RWPE1 (cell line): ENCODE measurements around the gene RBFOX2.
A peak's percentile ranks its signal among the peaks of the same experiment; 100 is the strongest.

Experiments used
- CTCF ChIA-PET: fragments of 350-600 bp; sonication (Branson Sonifier 250); formaldehyde crosslinking; extraction: SDS; loops from one replicate; lab custom pipeline; 2021; lab: Yijun Ruan, JAX
- POLR2A ChIA-PET: fragments of 400-600 bp; formaldehyde crosslinking; extraction: SDS; loops from one replicate; lab custom pipeline; 2020; ENCODE audit warnings: antibody characterized with exemption; ENCODE audit not compliant: low non-redundant PET; lab: Yijun Ruan, JAX
- DNase-seq: peaks from one replicate; pipeline ENCODE4 v3.0.0; 2012; ENCODE audit warnings: low spot score
- H3K27ac ChIP-seq: fragments of 450-650 bp; 2 replicates; pipeline ENCODE4 v1.5.1; 2017
- CTCF ChIP-seq: fragments of 450-650 bp; conservative IDR thresholded peaks from 2 replicates; pipeline ENCODE4 v1.5.1; 2017; ENCODE audit warnings: low read depth, mild to moderate bottlenecking

The RBFOX2 gene

GRCh38 chr22:35839841-35840301, 188.8 kb downstream of the RBFOX2 start:
- DNase-seq: no peak
- peak overlapping the region; percentile 71 for H3K27ac ChIP-seq
- CTCF ChIA-PET: no interaction called here
- no peak for TF ChIP-seq CTCF
- POLR2A ChIA-PET: interaction anchor here (0.7 kb wide), 1 partner anchor 212 kb away, joined by 11 read pairs; no protein-coding TSS in a partner anchor

GRCh38 chr22:35838855-35839576, 189.6 kb downstream of the RBFOX2 start:
- peak; percentile 67 for TF ChIP-seq CTCF
- peak overlapping the region; percentile 73 for H3K27ac ChIP-seq
- DNase-seq: peak; percentile 16
- ChIA-PET POLR2A (no interaction called here), CTCF (interaction anchor here (0.6 to 0.8 kb wide), 3 partner anchors 87 to 152 kb away, joined by 3 read pairs; no protein-coding TSS in a partner anchor)

- POLR2A ChIA-PET: no interaction called here
- CTCF ChIA-PET: interaction anchor here (0.6 to 1.4 kb wide), 2 partner anchors 159 to 229 kb away, joined by 3 to 4 read pairs; no protein-coding TSS in a partner anchor
- H3K27ac ChIP-seq: no peak overlapping the region
Observed at GRCh38 chr22:35837101-35837727, 191.4 kb downstream of the RBFOX2 start.

GRCh38 chr22:35835998-35836691, 192.5 kb downstream of the RBFOX2 start:
- TF ChIP-seq CTCF: no peak
- peak; percentile 75 for DNase-seq
- ChIA-PET POLR2A (no interaction called here), CTCF (interaction anchor here (0.7 to 1.4 kb wide), 3 partner anchors 230 to 395 kb away, joined by 4 read pairs; no protein-coding TSS in a partner anchor)
- H3K27ac ChIP-seq: peak overlapping the region; percentile 89

More at GRCh38 chr22:35837101-35837727, 191.4 kb downstream of the RBFOX2 start:
- DNase-seq: no peak
- no peak for TF ChIP-seq CTCF

GRCh38 chr22:35835267-35835997, 193.2 kb downstream of the RBFOX2 start:
- ChIA-PET CTCF (interaction anchor here (0.7 kb wide), 2 partner anchors 289 to 395 kb away, joined by 4 read pairs; no protein-coding TSS in a partner anchor), POLR2A (no interaction called here)
- DNase-seq: peak; percentile 14
- peak overlapping the region; percentile 89 for H3K27ac ChIP-seq
- no peak for TF ChIP-seq CTCF
